GM19397 (cell line): ENCODE data around the gene ANKRD36B.
A peak's percentile ranks its signal among the peaks of the same experiment; 100 is the strongest.
"Not testable (repeated sequence)": the region's sequence is repeated elsewhere in the genome, so short reads cannot be mapped to it uniquely, and the experiment has no call there.

Source experiments
- ATAC-seq: cut with Tn5 transposase; IDR thresholded peaks from one replicate; pipeline ENCODE4 v1.9.1; 2021; ENCODE audit warnings: mild to moderate bottlenecking, moderate library complexity; ENCODE audit not compliant: unreplicated experiment

ANKRD36B gene

GRCh38 chr2:97589598-97590510, at the start of gene ANKRD36B:
Gene ANKRD36B (minus strand): TSS chr2:97589877. CDS start chr2:97589685, 192 bp downstream.
- peak; percentile 76 for ATAC-seq

GRCh38 chr2:97626049-97626430, 36.4 kb upstream of the ANKRD36B start:
- ATAC-seq, result not testable (repeated sequence)

GRCh38 chr2:97625354-97626048, 35.8 kb upstream of the ANKRD36B start:
- ATAC-seq, result not testable (repeated sequence)

- not testable (repeated sequence) for ATAC-seq
Measured at GRCh38 chr2:97622976-97623375, 33.3 kb upstream of the ANKRD36B start.

- ATAC-seq, result not testable (repeated sequence)
Measured at GRCh38 chr2:97620492-97620891, 30.8 kb upstream of the ANKRD36B start.

GRCh38 chr2:97618939-97619827, 29.5 kb upstream of the ANKRD36B start:
- ATAC-seq, result not testable (repeated sequence)

GRCh38 chr2:97617911-97618310, 28.2 kb upstream of the ANKRD36B start:
- no peak for ATAC-seq

GRCh38 chr2:97615746-97616145, 26.1 kb upstream of the ANKRD36B start:
- ATAC-seq, result not testable (repeated sequence)

GRCh38 chr2:97611895-97612294, 22.2 kb upstream of the ANKRD36B start:
- not testable (repeated sequence) for ATAC-seq

GRCh38 chr2:97608745-97609144, 19.1 kb upstream of the ANKRD36B start:
- ATAC-seq, result not testable (repeated sequence)

GRCh38 chr2:97605524-97606339, 16.1 kb upstream of the ANKRD36B start:
- not testable (repeated sequence) for ATAC-seq

- ATAC-seq, result not testable (repeated sequence)
Measured at GRCh38 chr2:97605109-97605508, 15.4 kb upstream of the ANKRD36B start.

GRCh38 chr2:97601537-97601936, 11.9 kb upstream of the ANKRD36B start:
- ATAC-seq, result not testable (repeated sequence)

GRCh38 chr2:97596180-97596579, 6.5 kb upstream of the ANKRD36B start:
- ATAC-seq, result not testable (repeated sequence)

- not testable (repeated sequence) for ATAC-seq
Measured at GRCh38 chr2:97593520-97593919, 3.8 kb upstream of the ANKRD36B start.

- peak; percentile 48 for ATAC-seq
Measured at GRCh38 chr2:97590515-97591394, 1.1 kb upstream of the ANKRD36B start.

GRCh38 chr2:97589257-97589597, 450 bp downstream of the ANKRD36B start:
- not testable (repeated sequence) for ATAC-seq

GRCh38 chr2:97565674-97566073, 24.0 kb downstream of the ANKRD36B start:
- ATAC-seq, result not testable (repeated sequence)

GRCh38 chr2:97552406-97552805, 37.3 kb downstream of the ANKRD36B start:
- ATAC-seq, result not testable (repeated sequence)
